ENCODE results near the gene GRIN3A.

DNA sequence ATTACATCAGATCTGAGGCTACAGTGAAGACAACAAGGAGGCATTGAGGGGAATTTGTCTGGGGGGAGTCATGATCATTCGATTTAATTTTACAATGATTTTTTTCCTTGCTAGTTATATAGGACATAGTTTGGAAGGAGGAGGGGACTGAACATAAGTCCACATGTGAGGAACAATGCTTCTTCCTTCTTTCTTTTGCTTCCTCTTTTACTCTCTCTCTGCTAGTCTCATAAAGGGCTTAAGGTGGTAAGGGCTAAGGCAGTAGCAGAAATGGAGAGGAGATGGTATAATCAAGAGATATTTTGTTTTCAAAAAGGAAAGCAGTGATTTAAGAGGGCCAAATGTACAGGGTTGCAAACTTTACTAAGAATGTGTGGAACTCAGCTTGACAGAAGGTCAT, 64.3 kb downstream of the GRIN3A start:
- TF ChIP-seq CTCF (IDR thresholded peaks at IDR 0.05; ENCODE audit: insufficient read depth, low read length, poor library complexity, severe bottlenecking) = no peak
- no peak for TF ChIP-seq EZH2phosphoT487 (conservative IDR thresholded peaks at IDR 0.05; ENCODE audit: low read length)
